K562 (cell line): ENCODE measurements around the gene CLHC1. TPM values are rescaled to one million over a fixed set of nuclear protein-coding genes. Genes with fewer than 3 reads are reported as not detected.

Experiments
- ARID2 ChIP-seq: fragments of 450-650 bp; IDR thresholded peaks from 2 replicates; pipeline ENCODE4 v1.6.1; 2017; ENCODE audit warnings: antibody characterized with exemption, mild to moderate bottlenecking
- BHLHE40 ChIP-seq: IDR thresholded peaks from 2 replicates; pipeline ENCODE4 v1.6.1; 2011; ENCODE audit warnings: low read length, improper control_type of control experiment
- CAMTA2 ChIP-seq: fragments of 250-450 bp; sonication (Bioruptor Pico); conservative IDR thresholded peaks from 2 replicates; pipeline ENCODE4 v1.5.1; 2022
- FOXA1 ChIP-seq: fragments of 450-650 bp; IDR thresholded peaks from 2 replicates; pipeline ENCODE4 v1.6.1; 2016; ENCODE audit warnings: mild to moderate bottlenecking, borderline replicate concordance
- FOXA3 ChIP-seq, 2 experiments: fragments of 450-650 bp in 1 of 2; sonication (generic) in 1 of 2; formaldehyde crosslinking; IDR thresholded peaks in 1 of 2; conservative IDR thresholded peaks in 1 of 2; 2 replicates each; pipeline versions ENCODE4 v1.4.0 to v1.8.0; 2020 to 2022; ENCODE audit warnings: mild to moderate bottlenecking in 2 of 2, missing genetic modification reagents in 1 of 2
- FUS ChIP-seq: fragments of 200-400 bp; formaldehyde crosslinking; optimal IDR thresholded peaks from 2 replicates; pipeline ENCODE3; 2017; ENCODE audit warnings: low read depth, low read length
- ILF3 ChIP-seq: fragments of 450-650 bp; IDR thresholded peaks from 2 replicates; pipeline ENCODE4 v1.6.1; 2018; ENCODE audit warnings: antibody characterized with exemption, mild to moderate bottlenecking, moderate library complexity, borderline replicate concordance
- MBD2 ChIP-seq: sonication (generic); IDR thresholded peaks from 2 replicates; pipeline ENCODE4 v1.6.1; 2016; ENCODE audit warnings: low read depth, borderline replicate concordance
- MYNN ChIP-seq, 2 experiments: sonication (generic); formaldehyde crosslinking in 1 of 2; IDR thresholded peaks; 2 replicates each; pipeline versions ENCODE4 v1.5.0 to v1.6.1; 2016 to 2020; ENCODE audit warnings: antibody characterized with exemption in 1 of 2, missing genetic modification reagents in 1 of 2
- NFE2L1 ChIP-seq: fragments of 450-650 bp; IDR thresholded peaks from 2 replicates; pipeline ENCODE4 v1.6.1; 2016; ENCODE audit warnings: missing genetic modification characterization, low read depth, mild to moderate bottlenecking, missing compliant biosample characterization, moderate library complexity, borderline replicate concordance
- NR1H2 ChIP-seq: sonication (generic); formaldehyde crosslinking; IDR thresholded peaks from 2 replicates; pipeline ENCODE4 v1.4.0; 2020; ENCODE audit warnings: mild to moderate bottlenecking, missing genetic modification reagents
- NRF1 ChIP-seq, 2 experiments: fragments of 450-650 bp; IDR thresholded peaks in 1 of 2; conservative IDR thresholded peaks in 1 of 2; 2 replicates each; pipeline ENCODE4 v1.6.1; 2014; ENCODE audit warnings: mild to moderate bottlenecking in 2 of 2
- PRMT5 ChIP-seq: sonication (generic); formaldehyde crosslinking; IDR thresholded peaks from 2 replicates; pipeline ENCODE4 v1.5.0; 2020; ENCODE audit warnings: missing genetic modification reagents
- RBFOX2 ChIP-seq: fragments of 200-400 bp; formaldehyde crosslinking; IDR thresholded peaks from 2 replicates; pipeline ENCODE4 v1.6.1; 2017; ENCODE audit warnings: low read depth, mild to moderate bottlenecking, low read length, moderate library complexity
- RNF219 ChIP-seq: fragments of 250-450 bp; sonication (Bioruptor Pico); IDR thresholded peaks from 2 replicates; pipeline ENCODE4 v1.5.0; 2022; ENCODE audit warnings: mild to moderate bottlenecking
- SETDB1 ChIP-seq: IDR thresholded peaks from one replicate; pipeline ENCODE4 v1.6.1; 2012; ENCODE audit warnings: low read length, control low read depth, inconsistent platforms
- SPI1 ChIP-seq: IDR thresholded peaks from 2 replicates; pipeline ENCODE4 v1.6.1; 2011; ENCODE audit warnings: low read depth, low read length, control low read depth, borderline replicate concordance
- ZKSCAN3 ChIP-seq: fragments of 250-450 bp; sonication (Bioruptor Pico); IDR thresholded peaks from 2 replicates; pipeline ENCODE4 v1.4.0; 2020
- ZNF324 ChIP-seq: fragments of 250-450 bp; sonication (Bioruptor Pico); IDR thresholded peaks from 2 replicates; pipeline ENCODE4 v1.4.0; 2020; ENCODE audit warnings: mild to moderate bottlenecking
- ZNF431 ChIP-seq: sonication (generic); formaldehyde crosslinking; IDR thresholded peaks from 2 replicates; pipeline ENCODE4 v1.8.0; 2022; ENCODE audit warnings: mild to moderate bottlenecking, missing genetic modification reagents
- polyA plus RNA-seq, 8 experiments: library from polyadenylated mRNA; depleted of rRNA in 4 of 8; stranded (reverse) in 5 of 8; unstranded in 3 of 8; fragments of >200 nt; fragmentation: Nextera tagmentation in 2 of 8; fragmentation: Illumina TruSeq in 1 of 8; extraction: Ambion mirVana in 2 of 8; extraction: Trizol in 1 of 8; gene quantifications; 2 replicates each; pipeline versions ENCODE4 v1.2.1 to v1.2.3, GENCODE V29; 2011 to 2014; ENCODE audit warnings: inconsistent platforms in 1 of 8, missing spikeins in 1 of 8
- total RNA-seq, 7 experiments: library from RNA; depleted of rRNA in 6 of 7; stranded (reverse); fragments of >200 nt in 6 of 7; fragmentation: Illumina TruSeq in 2 of 7; extraction: Trizol in 2 of 7; gene quantifications; 2 replicates each; pipeline versions ENCODE4 v1.2.1 to v1.2.3, GENCODE V29; 2011 to 2021; ENCODE audit warnings: low replicate concordance in 1 of 7
- TF ChIP-seq, protein P1 (sequence below): sonication (generic); formaldehyde crosslinking; IDR thresholded peaks from 2 replicates; pipeline ENCODE4 v1.9.0; 2022; ENCODE audit warnings: mild to moderate bottlenecking, missing genetic modification reagents
- TF ChIP-seq, protein P2 (sequence below): sonication (generic); formaldehyde crosslinking; IDR thresholded peaks from 2 replicates; pipeline ENCODE4 v1.8.1; 2023; ENCODE audit warnings: mild to moderate bottlenecking, missing genetic modification reagents
- TF ChIP-seq, protein P3 (sequence below): fragments of 450-650 bp; IDR thresholded peaks from 2 replicates; pipeline ENCODE4 v1.6.1; 2014; ENCODE audit warnings: low read depth, mild to moderate bottlenecking, moderate library complexity, borderline replicate concordance

The CLHC1 gene
- total and polyA plus RNA-seq, 9 of the 15 experiments (the other 6 are each of a cell fraction or from before 2014, with no cell fraction given): 3.7 to 14.3 (median 8.6) TPM

GRCh38 chr2:55133467-55134315, 98.4 kb downstream of the CLHC1 start (continued):
- TF ChIP-seq MBD2: no peak
- TF ChIP-seq CAMTA2: no peak
- no peak for TF ChIP-seq ZKSCAN3
- TF ChIP-seq ILF3: no peak
- TF ChIP-seq PRMT5 (CRISPR knock-in tag): no peak
- no peak for TF ChIP-seq NFE2L1 (tag)
- TF ChIP-seq BHLHE40: peak; percentile 44; the same call in 1 of the 2 replicates
- TF ChIP-seq, protein P1, sequence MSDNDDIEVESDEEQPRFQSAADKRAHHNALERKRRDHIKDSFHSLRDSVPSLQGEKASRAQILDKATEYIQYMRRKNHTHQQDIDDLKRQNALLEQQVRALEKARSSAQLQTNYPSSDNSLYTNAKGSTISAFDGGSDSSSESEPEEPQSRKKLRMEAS (CRISPR knock-in tag): no peak
- no peak for TF ChIP-seq ARID2
- 0 out of 2 replicates have a peak, but pooled peaks have one; percentile 6 for TF ChIP-seq SPI1
- no peak for TF ChIP-seq FOXA1
- TF ChIP-seq NRF1 (conservative IDR thresholded peaks at IDR 0.05 in 1 of 2, IDR thresholded peaks at IDR 0.05 in 1 of 2): no peak
- TF ChIP-seq FUS: no peak
- TF ChIP-seq, protein P2, sequence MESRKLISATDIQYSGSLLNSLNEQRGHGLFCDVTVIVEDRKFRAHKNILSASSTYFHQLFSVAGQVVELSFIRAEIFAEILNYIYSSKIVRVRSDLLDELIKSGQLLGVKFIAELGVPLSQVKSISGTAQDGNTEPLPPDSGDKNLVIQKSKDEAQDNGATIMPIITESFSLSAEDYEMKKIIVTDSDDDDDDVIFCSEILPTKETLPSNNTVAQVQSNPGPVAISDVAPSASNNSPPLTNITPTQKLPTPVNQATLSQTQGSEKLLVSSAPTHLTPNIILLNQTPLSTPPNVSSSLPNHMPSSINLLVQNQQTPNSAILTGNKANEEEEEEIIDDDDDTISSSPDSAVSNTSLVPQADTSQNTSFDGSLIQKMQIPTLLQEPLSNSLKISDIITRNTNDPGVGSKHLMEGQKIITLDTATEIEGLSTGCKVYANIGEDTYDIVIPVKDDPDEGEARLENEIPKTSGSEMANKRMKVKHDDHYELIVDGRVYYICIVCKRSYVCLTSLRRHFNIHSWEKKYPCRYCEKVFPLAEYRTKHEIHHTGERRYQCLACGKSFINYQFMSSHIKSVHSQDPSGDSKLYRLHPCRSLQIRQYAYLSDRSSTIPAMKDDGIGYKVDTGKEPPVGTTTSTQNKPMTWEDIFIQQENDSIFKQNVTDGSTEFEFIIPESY (CRISPR knock-in tag): peak; percentile 21; the same call in 1 of the 2 replicates
- no peak; the same call in 1 of the 2 replicates for TF ChIP-seq RBFOX2
- 0 out of 4 replicates have a peak, but pooled peaks of 1 of the 2 experiments have one; percentile 52 for TF ChIP-seq FOXA3 (CRISPR knock-in tag; conservative IDR thresholded peaks at IDR 0.05 in 1 of 2, IDR thresholded peaks at IDR 0.05 in 1 of 2)
- TF ChIP-seq MYNN (IDR thresholded peaks at IDR 0.05): no peak
- TF ChIP-seq MYNN (CRISPR knock-in tag; IDR thresholded peaks at IDR 0.05): no peak
- TF ChIP-seq ZNF431 (CRISPR knock-in tag): no peak
- TF ChIP-seq NR1H2 (CRISPR knock-in tag): no peak
- no peak for TF ChIP-seq ZNF324 (CRISPR knock-in tag)
- no peak for TF ChIP-seq RNF219 (CRISPR knock-in tag)
- TF ChIP-seq SETDB1: no peak
- TF ChIP-seq, protein P3, sequence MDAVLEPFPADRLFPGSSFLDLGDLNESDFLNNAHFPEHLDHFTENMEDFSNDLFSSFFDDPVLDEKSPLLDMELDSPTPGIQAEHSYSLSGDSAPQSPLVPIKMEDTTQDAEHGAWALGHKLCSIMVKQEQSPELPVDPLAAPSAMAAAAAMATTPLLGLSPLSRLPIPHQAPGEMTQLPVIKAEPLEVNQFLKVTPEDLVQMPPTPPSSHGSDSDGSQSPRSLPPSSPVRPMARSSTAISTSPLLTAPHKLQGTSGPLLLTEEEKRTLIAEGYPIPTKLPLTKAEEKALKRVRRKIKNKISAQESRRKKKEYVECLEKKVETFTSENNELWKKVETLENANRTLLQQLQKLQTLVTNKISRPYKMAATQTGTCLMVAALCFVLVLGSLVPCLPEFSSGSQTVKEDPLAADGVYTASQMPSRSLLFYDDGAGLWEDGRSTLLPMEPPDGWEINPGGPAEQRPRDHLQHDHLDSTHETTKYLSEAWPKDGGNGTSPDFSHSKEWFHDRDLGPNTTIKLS: peak; percentile 33; the same call in 1 of the 2 replicates
